ENCODE data around the gene COL26A1.

DNA sequence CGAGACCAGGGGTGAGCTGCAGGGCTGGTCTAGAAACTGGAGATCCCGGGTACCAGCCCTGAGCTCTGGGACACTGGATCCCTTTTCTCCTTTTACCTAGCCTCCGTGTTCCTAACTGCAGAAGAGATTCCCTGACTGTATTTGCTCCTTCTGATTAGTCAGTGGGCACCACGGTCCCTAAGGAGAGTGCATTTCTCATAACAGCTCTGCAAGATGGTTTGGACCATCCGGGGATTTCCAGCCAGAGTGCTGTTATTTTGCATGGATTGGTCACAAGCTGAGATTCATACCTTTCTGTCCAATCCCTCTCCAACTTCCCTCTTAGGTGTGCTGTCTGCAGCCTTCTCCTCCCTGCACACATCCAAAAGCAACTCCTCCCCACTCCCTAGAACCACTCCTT lies 143.9 kb downstream of the COL26A1 start:
- TF ChIP-seq, protein P1, sequence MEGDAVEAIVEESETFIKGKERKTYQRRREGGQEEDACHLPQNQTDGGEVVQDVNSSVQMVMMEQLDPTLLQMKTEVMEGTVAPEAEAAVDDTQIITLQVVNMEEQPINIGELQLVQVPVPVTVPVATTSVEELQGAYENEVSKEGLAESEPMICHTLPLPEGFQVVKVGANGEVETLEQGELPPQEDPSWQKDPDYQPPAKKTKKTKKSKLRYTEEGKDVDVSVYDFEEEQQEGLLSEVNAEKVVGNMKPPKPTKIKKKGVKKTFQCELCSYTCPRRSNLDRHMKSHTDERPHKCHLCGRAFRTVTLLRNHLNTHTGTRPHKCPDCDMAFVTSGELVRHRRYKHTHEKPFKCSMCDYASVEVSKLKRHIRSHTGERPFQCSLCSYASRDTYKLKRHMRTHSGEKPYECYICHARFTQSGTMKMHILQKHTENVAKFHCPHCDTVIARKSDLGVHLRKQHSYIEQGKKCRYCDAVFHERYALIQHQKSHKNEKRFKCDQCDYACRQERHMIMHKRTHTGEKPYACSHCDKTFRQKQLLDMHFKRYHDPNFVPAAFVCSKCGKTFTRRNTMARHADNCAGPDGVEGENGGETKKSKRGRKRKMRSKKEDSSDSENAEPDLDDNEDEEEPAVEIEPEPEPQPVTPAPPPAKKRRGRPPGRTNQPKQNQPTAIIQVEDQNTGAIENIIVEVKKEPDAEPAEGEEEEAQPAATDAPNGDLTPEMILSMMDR (IDR thresholded peaks at IDR 0.05), result no peak
- no peak for TF ChIP-seq POLR2AphosphoS5 (IDR thresholded peaks at IDR 0.05)
